GM12864 (cell line): ENCODE data around the gene OR56A4.
"Not testable (repeated sequence)": the region's sequence is repeated elsewhere in the genome, so short reads cannot be mapped to it uniquely, and the experiment has no call there.

Experiments used
- DNase-seq: peaks from one replicate; pipeline ENCODE4 v3.0.0-alpha.2; 2011; ENCODE audit warnings: low read depth
- H3K4me3 ChIP-seq: 2 replicates; pipeline ENCODE4 v1.5.1; 2011; ENCODE audit warnings: mild to moderate bottlenecking, low read depth, low read length, control low read depth
- TF ChIP-seq, protein P1 (sequence below): IDR thresholded peaks from 2 replicates; pipeline ENCODE4 v1.5.1; 2011; ENCODE audit warnings: low read depth, mild to moderate bottlenecking, moderate library complexity, low read length, control low read depth, inconsistent platforms; ENCODE audit errors: missing control alignments

The OR56A4 gene

GRCh38 chr11:5967708-5968107 lies 39.0 kb downstream of the OR56A4 start:
- TF ChIP-seq, protein P1, sequence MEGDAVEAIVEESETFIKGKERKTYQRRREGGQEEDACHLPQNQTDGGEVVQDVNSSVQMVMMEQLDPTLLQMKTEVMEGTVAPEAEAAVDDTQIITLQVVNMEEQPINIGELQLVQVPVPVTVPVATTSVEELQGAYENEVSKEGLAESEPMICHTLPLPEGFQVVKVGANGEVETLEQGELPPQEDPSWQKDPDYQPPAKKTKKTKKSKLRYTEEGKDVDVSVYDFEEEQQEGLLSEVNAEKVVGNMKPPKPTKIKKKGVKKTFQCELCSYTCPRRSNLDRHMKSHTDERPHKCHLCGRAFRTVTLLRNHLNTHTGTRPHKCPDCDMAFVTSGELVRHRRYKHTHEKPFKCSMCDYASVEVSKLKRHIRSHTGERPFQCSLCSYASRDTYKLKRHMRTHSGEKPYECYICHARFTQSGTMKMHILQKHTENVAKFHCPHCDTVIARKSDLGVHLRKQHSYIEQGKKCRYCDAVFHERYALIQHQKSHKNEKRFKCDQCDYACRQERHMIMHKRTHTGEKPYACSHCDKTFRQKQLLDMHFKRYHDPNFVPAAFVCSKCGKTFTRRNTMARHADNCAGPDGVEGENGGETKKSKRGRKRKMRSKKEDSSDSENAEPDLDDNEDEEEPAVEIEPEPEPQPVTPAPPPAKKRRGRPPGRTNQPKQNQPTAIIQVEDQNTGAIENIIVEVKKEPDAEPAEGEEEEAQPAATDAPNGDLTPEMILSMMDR: no peak
- DNase-seq: no peak
- H3K4me3 ChIP-seq: no peak overlapping the region

- DNase-seq: no peak
- TF ChIP-seq, protein P1: no peak
- H3K4me3 ChIP-seq: no peak overlapping the region
Observed at GRCh38 chr11:5966958-5967357, 39.8 kb downstream of the OR56A4 start.

- DNase-seq: not testable (repeated sequence)
Observed at GRCh38 chr11:5960704-5961320, 45.9 kb downstream of the OR56A4 start.

GRCh38 chr11:5955586-5955985 lies 51.2 kb downstream of the OR56A4 start:
- H3K4me3 ChIP-seq: no peak overlapping the region
- no peak for DNase-seq
- TF ChIP-seq, protein P1: no peak

More at GRCh38 chr11:5960704-5961320, 45.9 kb downstream of the OR56A4 start:
- not testable (repeated sequence) for H3K4me3 ChIP-seq
